Stimulated activated naive CD4-positive, alpha-beta T cell (primary cell): ENCODE measurements around the gene PLEKHM2.

Source experiments
- DNase-seq, 6 experiments: peaks; one replicate each; lab custom pipeline; 2025; lab: John Stamatoyannopoulos, UW

The PLEKHM2 gene

GRCh38 chr1:15701784-15702183 lies 17.7 kb downstream of the PLEKHM2 start:
- DNase-seq = no peak

GRCh38 chr1:15702722-15703550 lies 18.8 kb downstream of the PLEKHM2 start:
- no peak for DNase-seq

- DNase-seq = no peak
Observed at GRCh38 chr1:15703562-15703961, 19.4 kb downstream of the PLEKHM2 start.

GRCh38 chr1:15704526-15705183 lies 20.5 kb downstream of the PLEKHM2 start:
- DNase-seq = no peak

GRCh38 chr1:15705184-15705566 lies 21.1 kb downstream of the PLEKHM2 start:
- DNase-seq = no peak

GRCh38 chr1:15706751-15707150 lies 22.6 kb downstream of the PLEKHM2 start:
- no peak for DNase-seq

GRCh38 chr1:15707239-15707925 lies 23.3 kb downstream of the PLEKHM2 start:
- DNase-seq = no peak

- no peak for DNase-seq
Observed at GRCh38 chr1:15708486-15709137, 24.5 kb downstream of the PLEKHM2 start.

- DNase-seq = no peak
Observed at GRCh38 chr1:15709226-15709625, 25.1 kb downstream of the PLEKHM2 start.

- DNase-seq = no peak
Observed at GRCh38 chr1:15712168-15712567, 28.0 kb downstream of the PLEKHM2 start.

- no peak for DNase-seq
Observed at GRCh38 chr1:15714406-15715136, 30.5 kb downstream of the PLEKHM2 start.

GRCh38 chr1:15717418-15718125 lies 33.5 kb downstream of the PLEKHM2 start:
- DNase-seq = no peak

GRCh38 chr1:15718199-15718601 lies 34.1 kb downstream of the PLEKHM2 start:
- no peak for DNase-seq

- DNase-seq = no peak
Observed at GRCh38 chr1:15719381-15720120, 35.4 kb downstream of the PLEKHM2 start.

GRCh38 chr1:15720861-15721260 lies 36.7 kb downstream of the PLEKHM2 start:
- DNase-seq = no peak

- no peak for DNase-seq
Observed at GRCh38 chr1:15722411-15722810, 38.3 kb downstream of the PLEKHM2 start.

- no peak for DNase-seq
Observed at GRCh38 chr1:15722836-15723532, 38.9 kb downstream of the PLEKHM2 start.

- DNase-seq = no peak
Observed at GRCh38 chr1:15723631-15724246, 39.6 kb downstream of the PLEKHM2 start.
